Common myeloid progenitor, CD34-positive (primary cell): ENCODE measurements around the gene KCNA1.
"Not testable (repeated sequence)": the region's sequence is repeated elsewhere in the genome, so short reads cannot be mapped to it uniquely, and the experiment has no call there.

Experiments
- CTCF ChIA-PET: fragments of 350-600 bp; sonication (Branson Sonifier 250); formaldehyde crosslinking; loops from one replicate; lab custom pipeline; 2021; ENCODE audit warnings: antibody characterized with exemption; lab: Charles Lee
- POLR2A ChIA-PET: fragments of 350-600 bp; sonication (Branson Sonifier 250); formaldehyde crosslinking; loops from one replicate; lab custom pipeline; 2021; ENCODE audit warnings: antibody characterized with exemption; lab: Charles Lee
- DNase-seq, 3 donors: peaks; one replicate each; pipeline versions ENCODE4 v3.0.0 to v3.0.0-alpha.2; 2013
- H3K27ac ChIP-seq, 2 experiments: 1 replicate in 1 of 2; 2 replicates in 1 of 2; pipeline ENCODE4 v1.7.0; 2013; ENCODE audit warnings: inconsistent platforms in 2 of 2, low read length in 2 of 2, mild to moderate bottlenecking in 2 of 2, low read depth in 1 of 2, moderate library complexity in 1 of 2; ENCODE audit not compliant: severe bottlenecking in 2 of 2, insufficient read depth in 1 of 2, poor library complexity in 1 of 2
- H3K27me3 ChIP-seq, 5 experiments: replicated peaks in 2 of 5; 1 replicate in 3 of 5; 2 replicates in 2 of 5; pipeline versions ENCODE4 v1.6.1 to v1.7.0; 2013; ENCODE audit warnings: low read length in 4 of 5, mild to moderate bottlenecking in 2 of 5, moderate library complexity in 2 of 5, inconsistent platforms in 1 of 5; ENCODE audit not compliant: insufficient read depth in 5 of 5, control insufficient read depth in 4 of 5
- H3K36me3 ChIP-seq, 4 experiments: 1 replicate in 2 of 4; 2 replicates in 2 of 4; pipeline versions ENCODE4 v1.6.1 to v1.7.0; 2013; ENCODE audit warnings: low read length in 3 of 4, control low read depth in 1 of 4, mild to moderate bottlenecking in 1 of 4; ENCODE audit not compliant: control insufficient read depth in 4 of 4, insufficient read depth in 4 of 4
- H3K4me1 ChIP-seq, 4 experiments: 1 replicate in 3 of 4; 2 replicates in 1 of 4; pipeline versions ENCODE4 v1.6.1 to v1.7.1; 2013; ENCODE audit warnings: low read length in 3 of 4, mild to moderate bottlenecking in 3 of 4, control low read depth in 1 of 4, inconsistent platforms in 1 of 4, moderate library complexity in 1 of 4; ENCODE audit not compliant: control insufficient read depth in 4 of 4, insufficient read depth in 4 of 4; ENCODE audit errors: control extremely low read depth in 1 of 4
- H3K4me3 ChIP-seq, 7 experiments: 1 replicate in 4 of 7; 2 replicates in 3 of 7; pipeline versions ENCODE4 v1.5.1 to v1.7.0; 2013; ENCODE audit warnings: mild to moderate bottlenecking in 7 of 7, low read length in 6 of 7, moderate library complexity in 6 of 7, inconsistent platforms in 2 of 7, low read depth in 2 of 7, control low read depth in 1 of 7; ENCODE audit not compliant: insufficient read depth in 4 of 7, control insufficient read depth in 1 of 7; ENCODE audit errors: extremely low read depth in 1 of 7
- H3K9me3 ChIP-seq, 5 experiments: 1 replicate in 4 of 5; 2 replicates in 1 of 5; pipeline versions ENCODE4 v1.6.1 to v1.7.1; 2013; ENCODE audit warnings: low read length in 4 of 5, mild to moderate bottlenecking in 2 of 5, inconsistent platforms in 1 of 5, low read depth in 1 of 5, moderate library complexity in 1 of 5; ENCODE audit not compliant: control insufficient read depth in 4 of 5, insufficient read depth in 2 of 5; ENCODE audit errors: control extremely low read depth in 1 of 5
- WGBS: methylation state at CpG from one replicate; pipeline ENCODE4 v1.1.5; 2013; ENCODE audit not compliant: insufficient coverage; 5-methylcytosine and 5-hydroxymethylcytosine counted together

Gene KCNA1

GRCh38 chr12:4870423-4870822 lies 39.3 kb upstream of the KCNA1 start:
- 88% methylated on average over 3 of the region's 3 CpGs for WGBS
- no peaks in the 10 kb centered on the region for H3K36me3 ChIP-seq
- H3K4me3 ChIP-seq, result no peak overlapping the region
- H3K27ac ChIP-seq, result no peak overlapping the region
- POLR2A ChIA-PET, result no interaction called here
- DNase-seq, result no peak
- no peaks in the 10 kb centered on the region for H3K9me3 ChIP-seq
- H3K27me3 ChIP-seq, result peaks cover 0 to 19% (median 9%) of the 10 kb centered on the region in 5 experiments
- CTCF ChIA-PET, result interaction anchor here (0.6 to 6.6 kb wide), 3 partner anchors 14 to 556 kb away, joined by 3 to 46 read pairs (median 4); no protein-coding TSS in a partner anchor
- H3K4me1 ChIP-seq, result peaks cover 0 to 3% (median 0%) of the 10 kb centered on the region in 4 experiments

GRCh38 chr12:4871514-4871913 lies 38.2 kb upstream of the KCNA1 start:
- Histone ChIP-seq H3K9me3 (no peaks in the 10 kb centered on the region), H3K36me3 (no peaks in the 10 kb centered on the region), H3K27me3 (peaks cover 0 to 20% (median 8%) of the 10 kb centered on the region in 5 experiments), H3K4me3 (no peak overlapping the region), H3K4me1 (peaks cover 0 to 3% (median 0%) of the 10 kb centered on the region in 4 experiments), H3K27ac (no peak overlapping the region)
- POLR2A ChIA-PET, result no interaction called here
- 95% methylated on average over 8 of the region's 9 CpGs for whole genome bisulfite sequencing
- DNase-seq, result no peak
- CTCF ChIA-PET, result interaction anchor here (6.6 kb wide), 1 partner anchor 15 kb away, joined by 46 read pairs; no protein-coding TSS in a partner anchor

- Histone ChIP-seq H3K4me3 (no peak overlapping the region), H3K9me3 (peaks cover 0 to 4% (median 0%) of the 10 kb centered on the region in 5 experiments), H3K4me1 (peaks cover 0 to 3% (median 0%) of the 10 kb centered on the region in 4 experiments), H3K27me3 (peaks cover 0 to 12% (median 4%) of the 10 kb centered on the region in 5 experiments), H3K36me3 (no peaks in the 10 kb centered on the region), H3K27ac (no peak overlapping the region)
- ChIA-PET POLR2A (no interaction called here), CTCF (interaction anchor here (1.0 kb wide), 1 partner anchor 102 kb away, joined by 4 read pairs; no protein-coding TSS in a partner anchor)
- DNase-seq, result no peak
- no CpG with 5 or more reads among the region's 1 CpG for WGBS
Measured at GRCh38 chr12:4873947-4874346, 35.8 kb upstream of the KCNA1 start.

GRCh38 chr12:4874671-4875070 lies 35.0 kb upstream of the KCNA1 start:
- Histone ChIP-seq H3K4me3 (no peak overlapping the region), H3K27me3 (peaks cover 0 to 9% (median 4%) of the 10 kb centered on the region in 5 experiments), H3K27ac (no peak overlapping the region), H3K4me1 (peaks cover 0 to 3% (median 0%) of the 10 kb centered on the region in 4 experiments), H3K36me3 (no peaks in the 10 kb centered on the region), H3K9me3 (peaks cover 0 to 10% (median 4%) of the 10 kb centered on the region in 5 experiments)
- peak in 2 of 3 donors; percentile 13 to 35 for DNase-seq
- CTCF ChIA-PET, result interaction anchor here (1.0 to 2.0 kb wide), 4 partner anchors 18 to 101 kb away, joined by 3 to 5 read pairs (median 4); no protein-coding TSS in a partner anchor
- POLR2A ChIA-PET, result no interaction called here
- whole genome bisulfite sequencing, result no CpG with 5 or more reads among the region's 2 CpGs

GRCh38 chr12:4879481-4879880 lies 30.2 kb upstream of the KCNA1 start:
- H3K27ac ChIP-seq, H3K4me1 ChIP-seq, H3K4me3 ChIP-seq, H3K36me3 ChIP-seq, DNase-seq, POLR2A ChIA-PET, H3K27me3 ChIP-seq: not testable (repeated sequence)
- CTCF ChIA-PET, result interaction anchor here (1.0 kb wide), 1 partner anchor 19 kb away, joined by 3 read pairs; no protein-coding TSS in a partner anchor
- H3K9me3 ChIP-seq, result peaks cover 0 to 16% (median 4%) of the 10 kb centered on the region in 5 experiments
- 100% methylated on average over 2 of the region's 2 CpGs for whole genome bisulfite sequencing

GRCh38 chr12:4881266-4882064 lies 28.2 kb upstream of the KCNA1 start:
- ChIA-PET CTCF (no interaction called here), POLR2A (interaction anchor here (0.6 kb wide), 1 partner anchor 165 kb away, joined by 3 read pairs; no protein-coding TSS in a partner anchor)
- 90% methylated on average over 20 of the region's 20 CpGs for WGBS
- Histone ChIP-seq H3K4me1 (no peaks in the 10 kb centered on the region), H3K27me3 (peaks cover 2 to 18% (median 6%) of the 10 kb centered on the region in 5 experiments), H3K27ac (no peak overlapping the region), H3K9me3 (peaks cover 0 to 16% (median 4%) of the 10 kb centered on the region in 5 experiments), H3K36me3 (no peaks in the 10 kb centered on the region), H3K4me3 (no peak overlapping the region)
- DNase-seq, result no peak

- Histone ChIP-seq H3K36me3 (no peaks in the 10 kb centered on the region), H3K4me3 (no peak overlapping the region), H3K9me3 (no peaks in the 10 kb centered on the region), H3K4me1 (no peaks in the 10 kb centered on the region), H3K27ac (no peak overlapping the region), H3K27me3 (peaks cover 0 to 28% (median 14%) of the 10 kb centered on the region in 5 experiments)
- 83% methylated on average over 2 of the region's 5 CpGs for WGBS
- POLR2A ChIA-PET, result no interaction called here
- CTCF ChIA-PET, result no interaction called here
- DNase-seq, result no peak
Measured at GRCh38 chr12:4891866-4892265, 17.8 kb upstream of the KCNA1 start.
